Umbilical cord (tissue), 2 donors: ENCODE measurements around the gene NPTX1. TPM values are rescaled to one million over a fixed set of nuclear protein-coding genes. Genes with fewer than 3 reads are reported as not detected.

Experiments
- DNase-seq: peaks from one replicate; pipeline ENCODE4 v3.0.0-alpha.2; 2015; ENCODE audit warnings: low spot score
- total RNA-seq: library from RNA; depleted of rRNA; stranded (reverse); fragments of >200 nt; gene quantifications from one replicate; pipeline ENCODE4 v1.2.3, GENCODE V29; 2014; ENCODE audit warnings: low replicate concordance; ENCODE audit not compliant: insufficient read depth

NPTX1 gene
- total RNA-seq, 1 donor from 2014 or later: 0.48 TPM

DNA sequence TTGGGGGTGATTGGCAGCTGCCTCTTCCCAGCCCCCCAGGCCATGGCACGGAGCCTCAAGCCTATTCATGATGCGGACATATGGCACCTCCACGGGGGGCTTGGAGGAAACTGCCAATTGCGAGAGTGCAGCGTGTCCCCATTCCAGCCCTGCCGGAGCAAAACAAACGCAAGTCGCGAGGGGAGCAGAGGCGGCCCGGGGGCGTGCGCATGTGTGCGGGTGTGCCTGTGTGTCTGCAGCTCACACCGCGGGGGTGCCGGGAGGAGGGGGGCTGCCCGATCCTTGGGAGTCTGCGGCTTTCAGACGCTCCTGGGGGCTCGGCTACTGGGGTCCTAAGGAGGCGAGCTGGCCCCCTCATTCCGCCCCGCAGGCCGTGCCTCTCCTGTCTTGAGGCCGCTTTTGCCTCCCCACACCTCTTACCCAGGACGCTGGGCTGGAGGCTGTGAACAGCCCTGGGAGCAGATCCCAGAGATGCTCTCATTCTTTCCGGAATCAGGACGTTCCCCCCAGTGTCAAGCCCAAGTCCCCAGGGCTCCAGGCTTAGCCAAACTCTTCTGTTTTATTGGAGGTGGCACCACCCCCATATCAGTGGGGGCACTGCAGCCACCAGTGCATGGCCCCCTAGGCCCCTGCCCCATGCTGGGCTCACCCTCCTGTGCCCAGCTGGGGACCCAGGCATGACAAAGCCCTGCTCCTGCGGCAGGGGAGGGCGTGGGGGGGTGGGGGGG is 32.3 kb downstream of the NPTX1 start:
- DNase-seq: no peak

DNA sequence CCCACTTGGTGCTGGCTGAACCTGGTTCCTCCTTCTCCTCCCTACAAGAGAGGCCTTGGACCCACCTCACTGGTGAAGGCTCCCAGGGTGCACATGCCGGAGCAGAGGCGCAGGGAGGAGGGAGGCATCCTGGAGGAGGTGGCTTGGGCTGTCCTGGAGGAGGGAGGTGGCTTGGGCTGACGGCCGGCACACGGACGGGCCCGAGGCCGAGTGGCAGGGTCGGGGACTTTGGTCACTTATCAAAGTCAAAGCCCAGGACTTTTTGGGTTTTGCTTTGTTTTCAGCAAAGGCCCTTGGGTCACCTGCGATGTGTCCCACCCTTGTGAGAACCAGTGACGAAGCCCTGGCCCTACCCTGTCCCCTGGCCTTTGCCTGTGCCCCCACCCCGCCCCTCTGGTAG is 32.9 kb downstream of the NPTX1 start:
- DNase-seq: no peak

DNA sequence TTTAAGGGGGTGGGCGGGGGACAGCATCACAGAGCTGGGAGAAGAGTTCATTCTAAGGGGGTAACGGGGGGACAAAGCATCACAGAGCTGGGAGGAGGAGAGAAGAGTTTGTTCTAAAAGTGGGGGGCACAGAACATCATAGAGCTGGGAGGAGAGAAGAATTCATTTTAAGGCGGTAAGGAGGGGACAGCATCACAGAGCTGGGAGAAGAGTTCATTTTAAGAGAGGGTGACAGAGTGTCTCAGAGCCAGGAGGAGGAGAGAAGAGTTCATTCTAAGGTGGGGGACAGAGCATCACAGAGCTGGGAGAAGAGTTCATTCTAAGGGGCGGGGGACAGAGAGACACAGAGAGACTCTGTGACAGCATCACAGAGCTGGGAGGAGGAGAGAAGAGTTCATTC is 33.6 kb downstream of the NPTX1 start:
- DNase-seq: no peak

DNA sequence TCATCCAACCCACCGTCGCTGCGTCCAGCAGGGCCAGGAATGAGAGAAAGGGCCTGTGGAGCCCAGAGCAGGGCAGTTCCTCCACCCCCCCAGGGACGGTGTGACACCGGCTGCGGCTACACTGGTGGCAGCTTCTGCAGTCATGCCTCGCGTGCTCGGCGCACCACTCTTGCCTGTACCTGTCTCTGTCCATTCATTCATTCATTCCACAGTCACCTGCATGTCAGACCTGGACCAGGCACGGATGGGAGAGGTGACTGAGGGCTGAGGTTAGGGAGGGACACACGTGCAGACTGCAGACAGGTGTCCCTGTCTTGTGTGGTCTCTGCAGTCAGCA is 34.1 kb downstream of the NPTX1 start:
- DNase-seq: no peak

DNA sequence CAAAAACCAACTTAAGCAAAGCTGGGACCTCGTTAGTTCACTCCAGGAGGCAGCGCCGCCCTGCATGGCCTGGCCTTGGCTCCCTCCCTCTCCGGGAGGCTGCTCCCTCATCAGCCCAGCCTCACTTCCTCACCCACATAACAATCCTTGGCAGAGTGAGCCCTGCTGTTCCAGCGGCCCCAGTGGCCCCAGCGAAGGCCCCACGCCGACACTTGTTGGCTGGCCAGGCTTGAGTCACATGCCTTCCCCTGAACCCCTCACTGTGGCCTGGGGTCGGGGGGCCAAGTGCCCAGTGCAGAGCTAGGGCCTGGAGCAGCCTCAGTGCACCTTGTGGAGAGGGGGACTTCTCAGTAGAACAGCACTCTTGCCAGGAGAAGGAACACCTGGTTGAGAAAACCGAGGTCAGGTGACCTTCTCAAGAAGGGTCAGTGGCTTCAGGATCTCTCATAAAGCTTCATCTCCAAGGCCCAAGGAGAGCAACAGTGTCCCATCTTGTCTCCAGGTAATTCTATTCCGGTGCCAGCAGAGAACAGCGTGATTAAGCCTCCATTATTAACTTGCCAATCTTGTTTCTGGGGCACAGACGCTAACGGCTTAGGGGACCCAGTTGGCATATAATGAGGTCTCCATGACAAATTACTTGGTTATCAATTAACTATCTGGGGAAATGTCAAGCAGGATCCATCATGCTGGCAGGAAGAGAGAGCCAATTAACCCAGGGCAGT is 34.6 kb downstream of the NPTX1 start:
- DNase-seq: no peak

DNA sequence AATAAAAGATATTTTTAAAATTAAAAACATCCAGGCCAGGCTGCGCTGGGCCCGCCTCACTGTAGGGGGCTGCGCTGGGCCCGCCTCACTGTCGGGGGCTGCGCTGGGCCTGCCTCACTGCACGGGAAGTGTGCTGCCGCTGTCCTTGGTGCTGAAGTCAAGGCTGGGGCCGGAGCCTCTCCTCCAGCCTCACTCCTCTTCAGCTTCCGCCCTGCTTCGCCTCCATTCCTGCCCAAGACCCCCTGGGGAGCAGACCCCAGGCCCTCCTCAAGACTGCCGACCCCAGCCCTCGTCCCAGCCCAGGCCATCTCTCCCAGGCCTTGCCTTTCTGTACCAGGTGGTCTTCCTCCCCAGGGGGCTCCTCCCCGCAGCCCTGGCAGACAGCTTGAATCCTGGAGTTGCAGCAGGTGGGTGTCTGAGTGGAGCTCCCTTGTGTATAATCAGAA is 35.3 kb downstream of the NPTX1 start:
- DNase-seq: peak; percentile 52

DNA sequence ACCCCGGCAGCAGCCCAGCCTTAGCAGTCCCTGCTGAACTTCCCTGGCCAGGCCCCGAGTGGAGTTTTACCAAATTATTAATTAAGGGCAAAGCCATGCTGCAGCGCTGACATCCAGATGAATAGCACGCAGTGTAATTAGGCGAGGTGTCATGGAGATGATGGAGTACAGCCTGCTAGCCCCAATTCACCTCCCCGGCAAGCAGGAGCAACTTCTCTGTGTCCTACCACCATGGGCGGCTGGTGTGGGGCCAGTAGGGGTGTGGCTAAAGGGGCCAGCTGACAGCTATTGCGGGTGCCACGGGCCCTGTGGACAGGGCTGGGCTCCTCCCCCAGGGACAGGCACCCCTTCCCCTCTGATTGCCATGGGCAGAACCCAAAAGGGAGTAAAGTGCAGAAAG is 36.9 kb downstream of the NPTX1 start:
- DNase-seq: no peak

DNA sequence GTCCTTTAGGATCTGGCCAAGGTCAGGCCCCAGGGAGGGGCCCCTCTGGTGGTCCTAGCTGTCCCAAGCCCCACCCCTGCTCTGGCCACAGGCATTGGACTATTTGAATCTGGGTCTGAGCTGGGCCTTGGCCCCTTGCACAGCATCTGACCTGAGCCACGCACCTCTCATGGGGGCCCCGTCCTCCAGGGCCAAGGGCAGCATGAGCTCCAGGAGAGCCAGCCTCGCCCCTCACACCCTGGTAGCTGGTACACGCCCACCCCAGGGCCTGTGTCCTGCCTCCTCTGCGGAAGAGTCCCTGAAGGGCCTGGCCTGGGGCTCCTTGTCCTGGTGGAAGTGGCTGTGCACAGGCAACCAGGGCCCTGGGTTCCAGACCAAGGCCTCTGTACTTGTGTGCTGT is 37.6 kb downstream of the NPTX1 start:
- no peak for DNase-seq

DNA sequence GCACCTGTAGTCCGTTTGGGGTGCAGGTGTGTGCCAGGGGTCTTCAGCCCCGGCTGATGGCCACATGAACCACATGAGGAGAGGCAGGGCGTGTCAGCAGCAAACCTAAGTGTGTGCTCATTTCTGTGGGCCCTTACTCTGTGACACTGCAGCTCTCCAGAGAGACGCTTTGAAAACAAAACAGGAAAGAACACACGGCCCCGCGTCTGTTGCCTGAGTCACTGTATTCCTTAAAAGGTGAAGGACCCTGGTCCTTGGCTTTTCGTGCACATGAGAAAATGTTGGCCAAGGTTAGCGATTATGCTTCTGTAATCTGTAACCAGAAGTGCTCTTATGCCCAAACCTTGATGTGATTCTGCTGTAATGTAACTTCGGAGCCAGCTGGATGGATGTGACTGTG is 38.9 kb downstream of the NPTX1 start:
- DNase-seq: no peak

DNA sequence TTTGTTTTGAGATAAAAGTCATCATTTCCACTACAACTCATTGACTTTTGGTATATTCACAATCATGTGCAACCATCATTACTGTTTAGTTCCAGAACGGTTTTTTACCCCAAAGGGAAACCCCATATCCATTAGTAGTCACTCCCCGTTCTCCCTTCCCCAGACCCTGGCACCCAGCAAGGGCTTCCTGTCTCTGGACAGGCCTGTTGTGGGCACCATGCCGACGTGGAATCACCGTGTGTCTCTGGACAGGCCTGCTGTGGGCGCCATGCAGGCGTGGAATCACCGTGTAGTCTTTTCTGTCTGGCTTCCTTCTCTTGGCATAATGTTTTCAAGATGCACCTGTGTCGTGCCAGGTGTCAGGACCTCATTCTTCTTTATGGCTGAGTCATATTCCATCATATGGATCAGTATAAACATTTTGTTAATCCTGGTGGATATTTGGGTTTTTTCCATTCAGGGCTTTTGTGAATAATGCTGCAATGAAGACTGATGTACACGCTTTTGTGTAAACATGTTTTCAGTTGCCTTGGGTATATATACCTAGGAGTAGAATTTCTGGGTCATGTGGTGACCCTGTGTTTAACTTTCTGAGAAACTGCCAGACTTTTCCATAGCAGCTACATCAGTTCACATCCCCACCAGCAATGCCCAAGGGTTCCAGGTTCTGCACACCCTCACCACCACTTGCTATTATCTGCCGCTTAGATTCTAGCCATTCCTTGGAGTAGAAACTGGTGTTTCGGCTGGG is 42.3 kb downstream of the NPTX1 start:
- no peak for DNase-seq

DNA sequence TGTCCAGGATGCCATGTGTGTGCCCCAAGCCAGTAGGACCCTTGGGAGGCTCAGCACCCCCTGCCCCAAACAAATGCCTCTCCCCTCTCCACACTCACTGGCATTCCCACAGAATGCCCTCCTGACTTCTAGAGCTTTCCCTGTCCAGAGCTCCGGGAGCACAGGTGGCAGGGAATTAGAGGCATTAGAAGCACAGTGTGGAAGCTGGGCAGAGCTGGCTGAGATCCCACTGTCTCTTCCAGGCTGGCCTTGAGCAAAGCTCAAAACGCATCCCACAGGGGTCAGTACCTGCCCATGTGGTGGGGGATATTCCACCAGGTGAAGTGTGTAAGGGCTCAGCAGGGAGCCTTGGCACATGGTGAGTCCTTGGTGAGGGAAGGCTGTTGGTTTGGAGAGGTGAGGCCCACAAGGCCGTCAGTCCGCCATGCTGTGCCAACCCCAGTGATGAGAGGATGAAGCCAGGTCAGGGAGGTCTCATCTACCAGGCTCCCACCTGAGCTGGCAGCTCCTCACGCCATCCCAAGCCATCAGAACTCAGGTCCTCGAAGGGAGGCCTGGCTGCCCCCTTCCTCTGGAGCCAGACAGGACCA is 43.4 kb downstream of the NPTX1 start:
- no peak for DNase-seq

DNA sequence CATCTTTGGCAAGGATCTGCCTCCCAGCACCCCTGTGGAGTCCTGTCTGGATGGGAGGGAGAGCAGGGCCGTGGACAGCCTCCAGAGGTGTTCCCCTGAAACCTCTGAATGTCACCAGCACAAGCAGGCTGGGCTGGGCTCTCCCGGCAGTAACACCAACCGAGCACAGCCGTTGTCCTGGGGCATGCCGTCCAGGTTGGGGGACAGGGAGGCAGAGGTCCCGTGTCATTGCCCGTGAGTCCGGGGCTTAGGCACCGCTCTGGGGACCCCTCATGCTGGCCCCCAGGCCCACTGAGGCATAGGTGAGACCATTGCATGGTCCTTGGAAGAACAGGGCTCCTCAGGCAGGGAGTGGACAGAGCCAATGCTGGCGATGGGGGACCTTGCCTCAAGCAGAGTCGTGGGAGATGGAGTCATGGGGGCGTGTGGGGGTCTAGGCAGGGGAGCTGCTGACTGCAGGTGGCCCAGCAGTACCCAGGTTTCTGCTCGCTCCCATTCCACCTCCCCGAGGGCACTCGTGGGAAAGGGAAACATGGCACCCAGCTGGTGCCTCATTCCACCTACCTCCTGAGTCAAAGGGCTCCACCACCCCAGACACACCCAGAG is 44.0 kb downstream of the NPTX1 start:
- no peak for DNase-seq

DNA sequence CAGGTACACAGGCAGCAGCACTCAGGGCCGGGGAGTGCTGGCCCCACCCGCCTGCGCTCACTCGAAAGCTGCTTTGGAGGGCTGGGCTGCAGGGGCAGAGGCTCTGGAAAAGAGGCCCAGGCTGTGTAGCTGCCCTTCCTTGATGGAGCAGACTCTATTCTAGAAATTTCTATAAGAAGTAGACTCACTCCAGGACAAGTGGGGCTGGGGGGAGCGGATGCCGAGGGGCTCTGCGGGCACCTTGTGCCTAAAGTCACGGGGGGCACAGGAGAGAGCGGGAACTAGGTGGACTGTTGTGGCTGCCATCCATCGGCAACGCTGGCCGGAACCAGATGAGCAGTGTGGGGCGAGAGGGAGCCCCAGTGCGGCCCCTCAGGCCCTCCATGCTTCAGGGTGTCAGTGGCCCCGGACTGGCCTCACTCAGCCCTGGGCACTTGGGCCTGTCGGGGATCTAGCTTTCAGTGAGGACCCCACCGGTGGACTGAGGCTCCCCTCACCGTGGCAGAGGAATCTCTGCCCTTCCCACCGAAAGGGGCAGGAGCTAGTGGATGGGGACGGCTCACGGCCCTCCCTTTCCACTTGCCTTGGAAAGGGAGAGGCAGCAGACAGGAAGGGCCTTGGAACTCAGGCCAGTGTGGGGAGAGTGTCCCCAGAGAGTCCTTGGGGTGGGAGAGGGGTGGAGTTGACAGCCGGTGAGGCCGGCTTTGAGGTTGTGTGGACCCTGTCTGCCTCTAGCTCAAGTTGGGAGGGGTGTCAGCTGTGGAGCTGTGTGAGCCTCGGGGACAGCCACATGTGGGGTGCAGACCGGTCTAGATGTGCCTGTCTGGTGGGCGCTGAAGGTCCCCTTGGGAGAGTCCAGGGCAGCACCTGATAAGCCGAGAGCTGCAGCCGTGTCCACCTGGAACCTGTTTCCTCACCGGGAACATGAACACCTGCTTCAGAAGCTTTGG is 44.9 kb downstream of the NPTX1 start:
- no peak for DNase-seq

DNA sequence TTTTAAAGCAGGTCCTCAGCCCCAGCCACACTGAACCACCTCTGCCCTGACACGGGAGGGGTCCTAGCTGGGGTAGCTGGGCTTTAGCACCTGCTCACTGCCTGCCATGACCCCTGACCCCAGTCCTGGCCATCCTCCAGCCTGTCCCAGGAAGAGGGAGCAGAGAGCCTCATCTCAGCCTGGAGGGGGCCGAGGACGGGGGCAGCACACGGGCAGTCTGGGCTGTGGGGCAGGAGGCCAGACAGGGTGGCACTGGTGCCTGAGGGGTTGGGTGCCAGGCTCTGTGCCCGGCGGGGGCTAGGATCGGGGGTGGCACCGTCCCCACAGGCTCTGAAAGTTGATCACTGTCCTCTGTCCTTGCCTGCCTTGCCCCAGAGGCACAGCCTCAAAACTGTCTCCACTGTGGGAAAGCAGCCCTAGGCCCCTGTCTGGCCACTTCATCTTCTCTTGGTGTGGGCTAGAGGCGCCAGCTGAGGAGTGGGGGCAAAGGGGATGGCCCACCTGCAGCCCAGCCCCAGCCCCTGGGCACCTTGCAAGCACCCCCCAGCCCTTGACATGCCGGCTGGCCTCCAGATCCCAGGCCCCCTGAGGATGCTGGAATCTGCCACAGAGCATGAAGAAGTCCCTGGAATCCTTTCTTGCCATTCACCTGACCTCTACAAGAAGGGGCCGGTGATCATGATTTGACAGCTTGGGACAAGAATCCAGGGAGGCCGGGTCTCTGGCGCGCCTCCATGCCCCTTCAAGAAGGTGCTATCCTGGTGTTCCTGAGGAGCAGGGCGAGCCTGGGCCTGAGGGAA is 45.8 kb downstream of the NPTX1 start:
- no peak for DNase-seq

DNA sequence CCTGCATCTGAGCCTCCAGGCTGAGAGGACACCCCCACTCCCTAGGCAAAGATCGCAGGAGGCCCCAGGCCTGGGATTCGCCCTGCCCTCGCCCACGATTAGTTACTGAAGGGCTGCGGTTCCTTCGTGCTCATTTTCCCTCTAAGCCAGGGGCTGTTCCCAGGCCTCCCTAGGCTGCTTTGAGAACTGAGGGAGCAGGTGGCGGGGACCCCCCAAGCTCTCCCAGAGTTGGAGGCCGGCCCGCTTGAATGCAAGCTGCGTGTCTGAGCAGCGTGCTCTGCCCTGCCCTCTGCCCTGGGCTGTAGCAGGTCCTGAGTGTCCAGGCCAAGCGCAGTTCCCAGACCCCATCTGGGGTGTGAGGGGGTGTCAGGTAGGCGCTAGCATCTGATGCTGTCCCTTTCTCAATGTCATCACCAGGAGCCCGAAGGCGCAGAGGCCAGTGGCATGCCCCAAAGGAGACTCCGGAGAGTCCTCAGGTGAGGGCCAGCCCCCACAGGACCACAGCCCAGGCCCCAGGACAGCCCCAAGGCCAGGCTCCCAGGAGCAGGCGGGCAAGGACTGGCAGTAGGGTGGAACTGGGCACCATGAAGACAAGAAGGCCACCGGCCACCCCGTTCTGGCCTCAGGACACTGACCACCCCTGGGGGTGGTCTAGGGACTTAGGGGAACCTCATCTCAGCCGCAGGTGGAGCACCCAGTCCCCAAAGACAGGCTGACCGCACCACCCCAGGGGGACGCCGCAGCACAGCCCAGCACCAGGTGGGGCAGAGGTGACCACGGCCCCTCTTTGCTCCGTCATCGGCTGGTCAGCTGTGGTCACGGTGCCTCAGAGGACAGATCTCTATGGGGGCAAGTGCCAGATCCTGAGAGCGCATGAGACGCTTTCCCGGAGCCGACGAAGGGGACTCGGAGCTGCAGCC is 46.8 kb downstream of the NPTX1 start:
- no peak for DNase-seq

DNA sequence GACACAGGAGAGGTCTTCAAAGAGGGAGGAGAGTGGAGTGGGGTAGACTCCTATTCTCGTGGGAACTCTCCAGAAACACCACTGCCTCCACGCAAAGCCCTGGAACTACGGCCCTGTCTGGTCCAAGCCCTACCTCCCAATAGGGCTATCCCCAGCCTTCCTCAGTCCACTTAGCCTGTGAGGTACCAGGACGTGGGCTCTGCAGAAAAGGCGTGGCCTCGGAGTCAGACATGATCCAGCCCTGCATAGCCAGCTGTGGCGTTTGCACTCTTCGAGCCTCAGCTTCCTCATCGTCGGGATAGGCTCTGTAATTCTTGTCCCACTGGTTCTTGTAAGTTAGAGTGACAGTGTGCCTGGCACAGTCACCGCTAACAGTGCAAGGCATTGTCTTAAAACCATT is 47.6 kb downstream of the NPTX1 start:
- no peak for DNase-seq

DNA sequence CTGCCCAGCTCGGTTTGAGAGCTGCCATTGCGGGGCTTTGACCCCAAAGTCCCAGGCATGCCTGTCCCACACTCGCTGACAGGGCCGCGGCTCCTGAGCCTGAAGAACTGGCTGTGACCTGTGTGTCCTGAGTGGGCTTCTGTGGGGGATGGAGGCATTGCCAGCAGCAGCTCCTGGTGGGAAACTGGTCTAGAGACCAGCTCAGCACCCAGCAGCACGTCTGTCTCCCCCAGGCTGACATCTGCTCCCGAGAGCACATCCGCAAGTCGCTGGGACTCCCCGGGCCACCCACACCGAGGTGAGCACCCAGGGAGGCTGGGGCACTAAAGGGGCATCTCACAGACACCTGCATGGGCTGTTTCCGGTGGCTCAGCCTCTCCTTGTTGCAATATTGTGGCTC is 48.0 kb downstream of the NPTX1 start:
- DNase-seq: no peak

DNA sequence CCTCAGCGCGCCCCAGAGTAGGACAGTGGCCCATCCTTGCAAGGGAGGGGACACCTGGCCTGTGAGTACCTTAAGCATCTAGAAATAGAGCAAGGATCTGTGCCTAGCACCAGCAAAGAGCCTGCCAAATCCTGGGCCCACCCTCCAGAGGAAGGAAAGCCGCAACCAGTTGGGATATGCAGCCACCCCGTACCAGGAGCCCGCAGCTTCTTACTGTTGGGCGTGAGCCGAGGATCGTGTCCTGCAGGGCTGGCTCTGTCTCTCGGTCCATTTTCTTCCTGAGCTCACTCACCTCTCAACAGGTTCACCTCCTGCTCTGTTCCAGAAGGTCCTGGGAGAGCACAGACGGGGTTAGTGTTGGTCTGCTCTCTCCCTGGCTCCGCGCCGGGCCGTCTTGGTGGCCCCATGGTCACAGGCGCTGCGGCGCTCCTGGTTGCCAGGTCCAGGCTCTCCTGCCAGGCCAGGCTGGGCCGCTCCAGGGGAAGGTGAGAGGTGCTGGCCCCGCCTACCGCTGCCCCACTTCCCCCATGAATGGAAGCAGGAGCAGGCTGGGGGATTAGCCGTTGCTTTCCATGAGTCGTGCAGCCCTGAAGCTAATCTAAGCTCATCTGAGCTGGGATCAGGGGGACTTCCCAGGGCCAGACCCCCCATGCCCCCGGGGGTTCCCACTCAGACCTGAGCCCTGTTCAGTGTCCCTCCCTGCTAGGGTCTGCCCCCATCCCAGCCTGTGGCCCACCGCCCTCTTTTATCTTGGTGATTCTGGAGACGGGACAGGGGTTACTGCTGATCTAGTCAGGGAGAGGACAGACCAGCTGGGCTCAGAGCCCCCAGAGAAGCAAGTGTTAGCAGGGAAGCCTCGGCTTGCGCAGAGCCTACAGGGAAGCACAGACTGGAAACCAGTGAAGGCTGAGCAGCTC is 48.8 kb downstream of the NPTX1 start:
- DNase-seq: no peak
